Mononuclear cell (primary cell): Measurements from ENCODE around the gene TMF1. TPM values are rescaled to one million over a fixed set of nuclear protein-coding genes. Genes with fewer than 3 reads are reported as not detected.

Experiments used
- H3K27me3 ChIP-seq: 2 replicates; pipeline ENCODE4 v1.6.0; 2011; ENCODE audit warnings: low read length, control low read depth; ENCODE audit not compliant: insufficient read depth
- H3K4me1 ChIP-seq: 2 replicates; pipeline ENCODE4 v1.5.1; 2011; ENCODE audit warnings: mild to moderate bottlenecking, low read length, control low read depth; ENCODE audit not compliant: insufficient read depth
- H3K4me3 ChIP-seq: 2 replicates; pipeline ENCODE4 v1.5.1; 2011; ENCODE audit warnings: mild to moderate bottlenecking, low read length, moderate library complexity
- H3K9me3 ChIP-seq: 2 replicates; pipeline ENCODE4 v1.5.1; 2011; ENCODE audit warnings: low read depth, mild to moderate bottlenecking, control low read depth, low read length
- total RNA-seq: library from RNA; depleted of rRNA; stranded (reverse); fragments of >200 nt; gene quantifications from one replicate; pipeline ENCODE4 v1.2.3, GENCODE V29; 2012

The TMF1 gene, protein sequence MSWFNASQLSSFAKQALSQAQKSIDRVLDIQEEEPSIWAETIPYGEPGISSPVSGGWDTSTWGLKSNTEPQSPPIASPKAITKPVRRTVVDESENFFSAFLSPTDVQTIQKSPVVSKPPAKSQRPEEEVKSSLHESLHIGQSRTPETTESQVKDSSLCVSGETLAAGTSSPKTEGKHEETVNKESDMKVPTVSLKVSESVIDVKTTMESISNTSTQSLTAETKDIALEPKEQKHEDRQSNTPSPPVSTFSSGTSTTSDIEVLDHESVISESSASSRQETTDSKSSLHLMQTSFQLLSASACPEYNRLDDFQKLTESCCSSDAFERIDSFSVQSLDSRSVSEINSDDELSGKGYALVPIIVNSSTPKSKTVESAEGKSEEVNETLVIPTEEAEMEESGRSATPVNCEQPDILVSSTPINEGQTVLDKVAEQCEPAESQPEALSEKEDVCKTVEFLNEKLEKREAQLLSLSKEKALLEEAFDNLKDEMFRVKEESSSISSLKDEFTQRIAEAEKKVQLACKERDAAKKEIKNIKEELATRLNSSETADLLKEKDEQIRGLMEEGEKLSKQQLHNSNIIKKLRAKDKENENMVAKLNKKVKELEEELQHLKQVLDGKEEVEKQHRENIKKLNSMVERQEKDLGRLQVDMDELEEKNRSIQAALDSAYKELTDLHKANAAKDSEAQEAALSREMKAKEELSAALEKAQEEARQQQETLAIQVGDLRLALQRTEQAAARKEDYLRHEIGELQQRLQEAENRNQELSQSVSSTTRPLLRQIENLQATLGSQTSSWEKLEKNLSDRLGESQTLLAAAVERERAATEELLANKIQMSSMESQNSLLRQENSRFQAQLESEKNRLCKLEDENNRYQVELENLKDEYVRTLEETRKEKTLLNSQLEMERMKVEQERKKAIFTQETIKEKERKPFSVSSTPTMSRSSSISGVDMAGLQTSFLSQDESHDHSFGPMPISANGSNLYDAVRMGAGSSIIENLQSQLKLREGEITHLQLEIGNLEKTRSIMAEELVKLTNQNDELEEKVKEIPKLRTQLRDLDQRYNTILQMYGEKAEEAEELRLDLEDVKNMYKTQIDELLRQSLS
- total RNA-seq = 81.4 TPM

DNA sequence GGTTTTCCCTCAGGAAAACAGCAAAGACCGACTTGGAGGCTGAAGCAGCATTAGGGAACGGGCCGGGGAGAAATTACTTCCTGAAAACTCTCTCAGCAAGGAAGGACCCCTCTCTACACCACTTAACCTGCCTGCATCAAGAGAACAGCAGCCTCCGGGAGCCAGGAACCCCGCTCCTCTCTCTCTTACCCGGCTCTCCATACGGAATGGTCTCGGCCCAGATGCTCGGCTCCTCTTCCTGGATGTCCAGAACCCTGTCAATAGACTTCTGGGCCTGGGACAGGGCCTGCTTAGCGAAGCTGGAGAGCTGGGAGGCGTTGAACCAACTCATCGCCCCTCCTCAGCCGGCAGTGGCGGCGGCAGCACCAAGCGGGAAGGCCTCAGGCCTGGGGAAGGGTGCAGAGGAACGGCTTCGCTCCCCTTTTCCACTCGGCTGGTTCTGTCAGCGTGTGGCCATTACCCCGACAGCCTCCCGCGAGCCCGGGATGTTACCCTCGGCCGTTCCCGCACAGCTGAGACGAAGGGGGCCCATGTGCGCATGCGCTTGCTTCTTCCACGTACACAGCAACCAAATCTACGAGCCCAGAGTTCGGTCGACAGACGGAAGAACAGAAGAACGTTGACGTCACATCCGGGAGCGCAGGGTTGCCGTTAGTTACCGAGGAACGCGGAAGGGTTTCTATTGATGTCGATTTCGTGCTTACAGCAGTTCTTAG, at the start of gene TMF1:
Gene TMF1, minus strand, starts transcription at position 578 of the 716 bp plus-strand sequence. Its CDS starts 247 bp downstream, at position 331.
- H3K4me3 ChIP-seq = peak within 1 kb of the TSS; percentile 77

DNA sequence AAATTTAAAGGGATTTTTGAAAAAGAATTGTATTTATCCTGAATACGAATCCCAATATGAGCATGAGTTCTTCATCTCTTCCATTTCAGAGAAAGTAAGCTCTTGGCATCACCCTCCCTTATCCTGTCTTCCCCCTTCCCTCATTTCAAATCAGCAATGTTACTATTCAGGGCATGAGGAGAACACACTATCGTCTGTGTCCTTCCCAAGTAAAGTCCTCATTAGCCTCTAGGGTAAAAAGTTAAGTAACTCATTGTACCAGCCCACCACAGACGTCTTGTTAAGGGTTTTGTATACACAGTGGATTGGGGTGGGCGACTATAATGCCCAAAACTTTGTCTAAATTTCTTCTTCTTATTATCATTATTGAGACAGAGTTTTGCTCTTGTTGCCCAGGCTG, 47.4 kb upstream of the TMF1 start:
- no peaks in the 10 kb centered on the region for H3K27me3 ChIP-seq
- peaks cover 75% of the 10 kb centered on the region for H3K4me1 ChIP-seq
- H3K9me3 ChIP-seq = no peaks in the 10 kb centered on the region
- H3K4me3 ChIP-seq = no peak overlapping the region

More for the DNA sequence above, at the start of gene TMF1:
- Histone ChIP-seq H3K27me3 (no peaks in the 10 kb centered on the region), H3K9me3 (no peaks in the 10 kb centered on the region), H3K4me1 (peaks cover 25% of the 10 kb centered on the region)

DNA sequence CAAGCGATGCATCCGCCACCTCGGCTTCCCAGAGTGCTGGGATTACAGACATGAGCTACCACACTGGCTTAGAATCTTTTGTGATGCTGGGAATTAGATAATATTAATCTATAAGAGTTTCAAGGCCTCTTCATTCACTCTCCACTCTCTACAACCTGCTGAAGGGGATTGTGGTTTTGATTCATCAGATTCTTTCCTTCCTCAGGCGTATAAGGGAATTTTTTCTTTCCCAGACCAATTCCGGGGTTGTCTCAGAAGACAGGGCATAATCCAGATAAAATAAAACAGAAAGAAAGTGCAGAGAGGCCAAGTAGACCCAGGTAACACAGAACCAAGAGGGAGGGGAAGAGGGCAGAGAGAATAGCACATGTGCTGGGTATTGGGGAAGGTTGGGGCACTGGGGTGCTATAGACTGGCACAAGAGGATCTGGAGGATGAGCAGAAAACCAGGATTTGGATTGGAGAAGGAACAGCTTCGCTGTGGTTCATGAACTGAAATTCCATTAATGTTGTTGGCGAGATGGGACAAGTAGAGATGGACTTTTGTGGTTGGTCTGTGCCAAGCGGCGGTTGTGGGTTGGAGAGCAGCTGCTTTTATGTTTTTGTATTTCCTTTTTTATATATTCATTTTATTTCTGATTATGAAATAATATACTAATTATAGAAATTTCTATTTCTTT, 45.4 kb upstream of the TMF1 start:
- Histone ChIP-seq H3K9me3 (no peaks in the 10 kb centered on the region), H3K27me3 (no peaks in the 10 kb centered on the region), H3K4me3 (no peak overlapping the region), H3K4me1 (peaks cover 86% of the 10 kb centered on the region)

DNA sequence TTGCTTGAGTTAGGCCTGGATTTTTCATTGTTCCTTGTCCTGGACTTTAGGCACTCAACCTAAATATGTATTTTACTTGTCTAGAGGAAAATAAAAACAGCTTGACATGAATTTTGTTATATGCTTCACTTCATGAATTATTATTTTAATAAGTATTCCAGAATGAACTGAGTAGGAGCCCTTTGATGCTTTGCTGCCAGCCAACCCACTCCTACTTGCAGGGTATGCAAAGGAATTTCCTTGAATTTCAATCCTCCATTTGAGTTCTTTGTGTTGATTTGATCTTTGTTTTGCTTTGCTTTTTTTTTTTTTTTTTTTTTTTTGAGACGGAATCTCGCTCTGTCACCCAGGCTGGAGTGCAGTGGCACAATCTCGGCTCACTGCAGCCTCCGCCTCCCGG, 44.2 kb upstream of the TMF1 start:
- no peak overlapping the region for H3K4me3 ChIP-seq
- no peaks in the 10 kb centered on the region for H3K27me3 ChIP-seq
- no peaks in the 10 kb centered on the region for H3K9me3 ChIP-seq
- H3K4me1 ChIP-seq = peaks cover 90% of the 10 kb centered on the region

DNA sequence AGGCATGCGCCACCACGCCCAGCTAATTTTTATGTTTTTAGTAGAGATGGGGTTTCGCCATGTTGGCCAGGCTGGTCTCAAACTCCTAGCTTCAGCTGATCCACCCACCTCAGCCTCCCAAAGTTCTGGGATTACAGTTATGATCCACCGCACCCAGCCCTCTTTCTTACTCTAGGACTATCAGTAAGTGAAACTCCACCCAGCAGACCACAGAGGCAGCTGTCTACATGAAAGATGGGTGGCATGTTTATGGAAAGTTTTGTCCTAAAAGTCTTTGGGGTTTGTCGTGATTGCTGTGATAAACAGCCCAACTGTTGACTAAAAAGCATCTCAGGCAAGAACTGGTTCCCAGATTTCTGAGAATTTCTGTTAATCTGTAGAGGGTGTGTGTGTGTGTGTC, 43.5 kb upstream of the TMF1 start:
- H3K4me1 ChIP-seq = peaks cover 90% of the 10 kb centered on the region
- H3K27me3 ChIP-seq = no peaks in the 10 kb centered on the region
- H3K4me3 ChIP-seq = no peak overlapping the region
- H3K9me3 ChIP-seq = no peaks in the 10 kb centered on the region

DNA sequence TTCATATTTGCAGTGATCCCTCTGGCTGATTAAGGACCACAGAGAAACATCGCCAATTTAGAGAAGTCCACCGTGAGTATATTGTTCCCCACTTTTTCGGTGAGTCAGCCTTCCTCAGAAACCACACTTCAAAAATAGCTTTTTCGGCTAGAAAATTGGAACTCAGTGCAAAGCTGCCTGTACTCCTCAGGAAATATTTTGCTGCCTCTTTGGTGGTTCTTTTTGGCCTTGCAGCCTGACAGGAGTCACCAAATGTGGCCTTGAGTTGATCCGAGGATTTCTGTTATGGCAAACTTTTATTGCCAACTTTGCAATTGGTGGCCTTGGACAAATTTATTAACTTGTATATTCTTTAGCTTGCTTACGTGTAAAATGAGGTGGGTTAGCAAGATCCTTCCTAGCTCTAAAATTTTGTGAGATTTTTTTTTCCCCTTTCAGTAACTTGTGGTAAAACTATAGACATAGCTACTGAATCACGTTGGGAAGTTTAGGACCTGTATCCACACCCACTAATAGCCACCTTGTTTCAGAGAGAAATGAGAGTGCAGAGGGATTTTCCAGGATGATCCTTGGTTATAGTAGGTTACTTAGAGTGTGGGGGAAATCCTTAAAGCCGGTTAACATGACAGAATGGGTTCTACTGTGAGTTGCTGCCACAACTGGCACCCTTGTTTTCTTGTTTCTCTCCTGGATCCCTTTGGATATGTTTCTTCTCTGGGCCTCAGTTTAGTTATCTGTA, 42.5 kb upstream of the TMF1 start:
- no peaks in the 10 kb centered on the region for H3K27me3 ChIP-seq
- H3K9me3 ChIP-seq = no peaks in the 10 kb centered on the region
- peaks cover 92% of the 10 kb centered on the region for H3K4me1 ChIP-seq
- no peak overlapping the region for H3K4me3 ChIP-seq

DNA sequence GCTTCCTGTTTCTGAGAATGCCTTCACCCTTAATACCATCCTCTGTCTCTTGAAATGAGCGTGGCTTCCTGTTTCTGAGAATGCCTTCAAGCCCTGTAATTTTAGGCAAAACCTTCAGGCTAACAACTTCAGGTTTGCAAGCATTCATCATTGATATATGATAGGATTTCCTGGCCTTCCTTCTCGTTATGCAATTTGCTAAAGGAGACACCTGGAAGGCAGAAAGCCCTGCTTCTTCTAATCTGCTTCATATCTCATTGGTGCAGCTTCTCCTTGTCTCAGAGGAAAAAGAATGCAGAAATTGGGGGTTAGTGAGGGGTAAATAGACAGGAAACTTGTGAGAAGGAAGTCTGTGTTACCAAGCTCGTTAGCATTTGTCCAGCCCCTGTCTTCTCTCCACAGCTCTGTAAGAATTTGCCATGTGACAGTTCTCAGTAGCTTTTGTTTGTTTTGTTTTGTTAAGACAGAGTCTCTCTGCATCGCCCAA, 39.9 kb upstream of the TMF1 start:
- H3K4me1 ChIP-seq = peaks cover 99% of the 10 kb centered on the region
- H3K9me3 ChIP-seq = no peaks in the 10 kb centered on the region
- no peaks in the 10 kb centered on the region for H3K27me3 ChIP-seq
- no peak overlapping the region for H3K4me3 ChIP-seq

DNA sequence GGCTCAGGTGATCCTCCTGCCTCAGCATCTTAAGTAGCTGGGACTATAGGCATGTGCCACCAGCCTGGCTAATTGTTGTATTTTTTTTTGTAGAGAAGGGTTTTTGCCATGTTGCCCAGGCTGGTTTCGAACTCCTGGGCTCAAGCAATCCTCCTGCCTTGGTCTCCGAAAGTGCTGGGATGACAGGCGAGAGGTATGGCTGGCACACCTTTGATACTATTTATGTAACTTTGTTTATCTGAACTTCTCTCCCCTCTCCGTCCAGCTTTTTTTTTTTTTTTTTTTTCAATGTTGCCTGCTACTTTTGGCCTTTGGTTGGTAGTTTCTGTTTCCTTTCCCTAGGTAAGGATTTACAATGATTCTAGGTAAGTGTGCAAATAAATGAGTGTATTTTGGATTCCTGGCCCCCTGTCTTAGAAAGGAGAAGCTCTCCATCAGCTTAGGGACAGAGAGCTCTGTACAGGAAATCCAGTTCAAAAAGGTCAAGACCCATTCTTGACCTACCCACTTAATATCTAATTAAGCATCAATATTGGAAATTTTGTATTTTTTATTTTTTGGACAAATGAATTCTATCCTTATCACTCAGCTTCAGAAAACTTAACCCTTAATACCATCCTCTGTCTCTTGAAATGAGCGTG, 39.4 kb upstream of the TMF1 start:
- H3K9me3 ChIP-seq = no peaks in the 10 kb centered on the region
- peaks cover 99% of the 10 kb centered on the region for H3K4me1 ChIP-seq
- H3K27me3 ChIP-seq = no peaks in the 10 kb centered on the region
- no peak overlapping the region for H3K4me3 ChIP-seq

DNA sequence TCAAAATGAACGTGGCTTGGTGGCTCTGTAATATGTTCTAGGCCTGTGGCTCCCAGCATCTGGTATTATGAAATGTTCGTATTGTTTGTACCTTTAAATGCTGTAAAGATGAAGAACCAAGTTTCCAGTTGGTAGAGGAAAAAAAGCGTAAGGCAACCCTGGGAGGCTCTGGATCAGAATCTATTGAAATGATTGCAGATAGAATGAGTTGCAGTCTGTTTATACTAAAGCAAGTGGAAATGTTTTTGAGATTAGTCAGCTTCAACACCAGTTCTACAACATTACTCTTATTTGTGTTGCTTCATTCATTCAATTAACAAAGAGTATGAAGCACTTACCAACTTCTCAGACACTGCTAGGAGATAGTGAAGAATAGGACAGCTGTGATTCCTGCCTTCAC, 37.9 kb upstream of the TMF1 start:
- H3K4me3 ChIP-seq = no peak overlapping the region
- peaks cover 91% of the 10 kb centered on the region for H3K4me1 ChIP-seq
- H3K9me3 ChIP-seq = no peaks in the 10 kb centered on the region
- no peaks in the 10 kb centered on the region for H3K27me3 ChIP-seq

DNA sequence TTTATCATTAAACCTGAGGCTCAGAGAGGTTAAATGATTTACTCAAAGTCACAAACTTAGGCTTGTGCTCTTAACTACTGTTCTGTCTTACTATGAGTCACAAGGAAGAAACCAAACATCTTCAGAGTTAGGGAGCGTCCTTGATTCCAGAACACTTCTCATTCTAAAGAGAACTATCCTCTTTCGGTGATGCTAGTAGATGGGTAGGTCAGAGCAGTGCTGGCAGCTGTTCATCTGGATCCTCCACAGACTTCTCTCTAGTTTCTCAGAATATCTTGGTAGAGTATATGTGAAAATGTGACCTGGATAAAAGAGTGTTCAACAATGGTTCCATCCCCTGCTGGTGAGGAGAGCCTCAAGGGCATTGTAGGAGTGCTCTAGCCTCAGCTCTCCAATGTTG, 35.9 kb upstream of the TMF1 start:
- no peaks in the 10 kb centered on the region for H3K27me3 ChIP-seq
- no peaks in the 10 kb centered on the region for H3K9me3 ChIP-seq
- no peak overlapping the region for H3K4me3 ChIP-seq
- peaks cover 87% of the 10 kb centered on the region for H3K4me1 ChIP-seq

DNA sequence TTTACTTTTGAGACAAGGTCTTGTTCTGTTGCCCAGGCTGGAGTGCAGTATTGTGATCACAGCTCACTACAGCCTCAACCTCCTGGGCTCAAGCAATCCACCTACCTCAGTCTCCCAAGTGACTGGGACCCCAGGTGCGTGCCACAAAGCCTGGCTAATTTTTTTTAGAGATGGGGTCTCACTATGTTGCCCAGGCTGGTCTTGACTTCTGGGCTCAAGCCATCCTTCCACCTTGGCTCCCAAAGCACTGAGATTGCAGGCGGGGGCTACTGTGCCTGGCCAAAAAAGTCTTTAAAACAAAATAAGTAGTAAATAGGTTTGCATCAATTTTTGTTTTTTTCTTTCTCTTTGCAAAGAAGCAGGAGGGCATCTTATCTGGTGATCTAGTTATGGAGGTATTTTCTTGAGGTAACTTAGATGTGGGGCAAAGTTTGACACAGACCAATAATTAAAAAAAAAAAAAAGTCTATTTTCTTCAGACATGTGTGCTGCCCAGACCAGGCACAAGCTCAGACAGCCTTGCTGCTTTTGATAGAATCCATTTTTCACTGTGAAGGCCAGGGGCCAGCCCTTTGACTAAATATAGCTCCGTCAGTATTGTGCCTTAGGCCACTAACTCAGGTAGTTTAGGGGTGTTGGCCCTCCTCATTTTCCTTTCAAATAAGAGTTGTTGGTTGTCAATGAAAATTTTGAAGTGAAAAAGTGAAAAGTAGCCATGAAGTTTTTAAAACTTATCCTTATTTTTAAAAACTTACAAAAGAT, 35.1 kb upstream of the TMF1 start:
- H3K9me3 ChIP-seq = no peaks in the 10 kb centered on the region
- H3K4me3 ChIP-seq = peak overlapping the region; percentile 94
- peaks cover 87% of the 10 kb centered on the region for H3K4me1 ChIP-seq
- no peaks in the 10 kb centered on the region for H3K27me3 ChIP-seq

DNA sequence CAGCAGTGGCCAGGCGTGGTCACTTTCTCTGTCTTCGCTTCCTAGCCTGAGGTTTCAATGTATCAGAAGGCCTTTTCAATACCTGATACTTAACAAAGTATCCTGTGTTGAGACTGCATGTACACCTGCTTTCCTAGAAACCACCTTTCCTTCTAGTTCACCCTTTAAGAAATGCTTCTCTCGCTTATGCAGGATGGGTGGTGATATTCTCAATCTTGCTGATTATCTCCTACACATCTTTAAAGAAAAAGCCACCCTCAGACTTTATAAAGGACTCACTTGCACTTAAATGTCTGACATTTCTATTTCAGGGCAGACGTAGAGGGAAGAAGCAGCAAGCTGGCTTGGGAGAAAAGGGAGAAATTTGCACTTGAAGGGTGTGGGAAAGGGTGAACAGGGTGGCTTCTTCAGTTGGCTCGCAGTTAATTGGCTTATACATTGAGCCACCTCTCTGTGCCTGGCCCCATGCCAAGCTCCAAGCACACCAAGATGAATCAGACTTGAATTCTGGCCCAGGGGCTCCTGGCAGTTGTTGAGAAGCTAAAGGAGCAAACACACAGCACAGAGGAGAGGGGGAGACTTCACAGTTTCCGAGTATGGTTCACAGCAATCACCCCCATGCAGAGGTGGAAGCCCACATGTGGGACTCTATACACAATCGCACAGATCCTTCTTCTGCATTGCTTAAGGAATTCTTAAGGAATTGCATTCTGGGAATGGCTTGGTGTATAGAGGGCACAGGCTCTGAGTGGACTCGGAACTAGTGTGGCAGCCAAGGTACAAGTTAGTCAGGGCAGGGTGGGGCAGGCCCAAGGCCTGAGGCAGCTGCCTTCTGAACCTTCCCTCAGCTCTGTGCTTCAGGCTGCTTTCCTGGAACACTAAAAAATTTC, 33.9 kb upstream of the TMF1 start:
- Histone ChIP-seq H3K4me1 (peaks cover 85% of the 10 kb centered on the region), H3K27me3 (no peaks in the 10 kb centered on the region), H3K9me3 (no peaks in the 10 kb centered on the region), H3K4me3 (peak overlapping the region; percentile 94)
